T-helper 1 cell treated with Interleukin-12 subunit alpha and Interleukin-12 subunit beta and Interleukin-4 antibody, amounts not matched to agents 30 ng/mL and 1 ng/mL, for 36 hours (primary cell): ENCODE results near the gene TXNDC11. TPM values are rescaled to one million over a fixed set of nuclear protein-coding genes. Genes with fewer than 3 reads are reported as not detected.

Source experiments
- intact Hi-C: fragments of 100-400 bp; cut with micrococcal nuclease; formaldehyde crosslinking; loops from one replicate; pipeline ENCODE4 v1.15.1; 2024
- total RNA-seq: library from RNA; stranded (reverse); gene quantifications from 2 replicates; pipeline ENCODE4 v1.2.3, GENCODE V29; 2022

Gene TXNDC11
- total RNA-seq, 1 donor from 2014 or later = 55.3 TPM

GRCh38 chr16:11677451-11677951 lies 65.2 kb downstream of the TXNDC11 start:
- intact Hi-C loops = no loop called here

GRCh38 chr16:11676799-11677198 lies 65.9 kb downstream of the TXNDC11 start:
- intact Hi-C loops = no loop called here

- intact Hi-C loops = no loop called here
Observed at GRCh38 chr16:11675561-11676511, 66.8 kb downstream of the TXNDC11 start.

- intact Hi-C loops = loop anchor here (5.0 kb wide), 1 partner anchor 418 kb away; the partner anchor contains the start of gene SOCS1
Observed at GRCh38 chr16:11674818-11675560, 67.7 kb downstream of the TXNDC11 start.

- intact Hi-C loops = loop anchor here (5.0 kb wide), 1 partner anchor 417 kb away; the partner anchor contains the start of gene SOCS1
Observed at GRCh38 chr16:11674001-11674817, 68.4 kb downstream of the TXNDC11 start.

- intact Hi-C loops = loop anchor here (5.0 kb wide), 1 partner anchor 416 kb away; the partner anchor contains the start of gene SOCS1
Observed at GRCh38 chr16:11673091-11674000, 69.3 kb downstream of the TXNDC11 start.

GRCh38 chr16:11672206-11673090 lies 70.2 kb downstream of the TXNDC11 start:
- intact Hi-C loops = loop anchor here (5.0 kb wide), 1 partner anchor 415 kb away; the partner anchor contains the start of gene SOCS1

GRCh38 chr16:11671676-11672075 lies 71.0 kb downstream of the TXNDC11 start:
- intact Hi-C loops = loop anchor here (5.0 kb wide), 1 partner anchor 414 kb away; the partner anchor contains the start of gene SOCS1

GRCh38 chr16:11671271-11671670 lies 71.4 kb downstream of the TXNDC11 start:
- intact Hi-C loops = loop anchor here (5.0 kb wide), 1 partner anchor 414 kb away; the partner anchor contains the start of gene SOCS1

GRCh38 chr16:11670171-11671131 lies 72.2 kb downstream of the TXNDC11 start:
- intact Hi-C loops = loop anchor here (1.0 to 5.0 kb wide), 2 partner anchors 8 to 413 kb away; partner anchors contain the start of gene SOCS1

- intact Hi-C loops = loop anchor here (1.0 to 10.0 kb wide), 7 partner anchors 9 to 795 kb away; partner anchors contain the start of genes CIITA, GSPT1, SOCS1 and ZC3H7A
Observed at GRCh38 chr16:11669380-11670146, 73.1 kb downstream of the TXNDC11 start.

- intact Hi-C loops = loop anchor here (1.0 to 10.0 kb wide), 7 partner anchors 82 to 794 kb away; partner anchors contain the start of genes CIITA, GSPT1 and ZC3H7A
Observed at GRCh38 chr16:11668623-11669379, 73.9 kb downstream of the TXNDC11 start.

GRCh38 chr16:11667824-11668622 lies 74.6 kb downstream of the TXNDC11 start, which contains the start of gene SNN:
Gene SNN (plus strand): TSS chr16:11668455. CDS start chr16:11676060, 7,605 bp downstream.
- intact Hi-C loops = loop anchor here (1.0 to 10.0 kb wide), 7 partner anchors 81 to 793 kb away; partner anchors contain the start of genes CIITA, GSPT1 and ZC3H7A

- intact Hi-C loops = loop anchor here (5.0 to 10.0 kb wide), 5 partner anchors 105 to 793 kb away; partner anchors contain the start of genes CIITA, GSPT1 and ZC3H7A
Observed at GRCh38 chr16:11667221-11667823, 75.3 kb downstream of the TXNDC11 start.
